ENCODE results near the gene ATAD3B.
"Not testable (repeated sequence)": the region's sequence is repeated elsewhere in the genome, so short reads cannot be mapped to it uniquely, and the experiment has no call there.

Gene ATAD3B

GRCh38 chr1:1425753-1426495, 45.6 kb upstream of the ATAD3B start:
- ChIA-PET CTCF (interaction anchor here (0.6 kb wide), 1 partner anchor 10 kb away, joined by 3 read pairs; no protein-coding TSS in a partner anchor), POLR2A (interaction anchor here (1.3 kb wide), 1 partner anchor 18 kb away, joined by 6 read pairs; the partner anchor contains the start of gene MRPL20)
- TF ChIP-seq ZNF384 (IDR thresholded peaks at IDR 0.05) (no peak), FOXK2 (IDR thresholded peaks at IDR 0.05) (no peak), ARNT (IDR thresholded peaks at IDR 0.05) (no peak), LEF1 (IDR thresholded peaks at IDR 0.05; ENCODE audit: borderline replicate concordance) (no peak), FOXM1 (IDR thresholded peaks at IDR 0.05; ENCODE audit: borderline replicate concordance) (no peak), SUZ12 (IDR thresholded peaks at IDR 0.05) (no peak), FOXA1 (IDR thresholded peaks at IDR 0.05) (no peak), HDGF (IDR thresholded peaks at IDR 0.05; ENCODE audit: borderline replicate concordance) (no peak), SP1 (IDR thresholded peaks at IDR 0.05) (no peak), TARDBP (IDR thresholded peaks at IDR 0.05) (no peak), NFRKB (IDR thresholded peaks at IDR 0.05) (no peak), ELF4 (IDR thresholded peaks at IDR 0.05) (no peak), CTBP1 (IDR thresholded peaks at IDR 0.05; ENCODE audit: borderline replicate concordance) (no peak), BHLHE40 (IDR thresholded peaks at IDR 0.05; ENCODE audit: borderline replicate concordance) (no peak), L3MBTL2 (conservative IDR thresholded peaks at IDR 0.05) (no peak), PKNOX1 (IDR thresholded peaks at IDR 0.05) (no peak)
- no peak for DNase-seq (ENCODE audit: extremely low spot score)

GRCh38 chr1:1426496-1427105, 45.0 kb upstream of the ATAD3B start:
- TF ChIP-seq SP1 (IDR thresholded peaks at IDR 0.05) (no peak), PKNOX1 (IDR thresholded peaks at IDR 0.05) (no peak), ELF4 (IDR thresholded peaks at IDR 0.05) (no peak), FOXK2 (IDR thresholded peaks at IDR 0.05) (no peak), ZNF384 (IDR thresholded peaks at IDR 0.05) (no peak), FOXA1 (IDR thresholded peaks at IDR 0.05) (no peak), FOXM1 (IDR thresholded peaks at IDR 0.05; ENCODE audit: borderline replicate concordance) (no peak), L3MBTL2 (conservative IDR thresholded peaks at IDR 0.05) (no peak), TARDBP (IDR thresholded peaks at IDR 0.05) (no peak), NFRKB (IDR thresholded peaks at IDR 0.05) (no peak), HDGF (IDR thresholded peaks at IDR 0.05; ENCODE audit: borderline replicate concordance) (no peak), LEF1 (IDR thresholded peaks at IDR 0.05; ENCODE audit: borderline replicate concordance) (no peak), CTBP1 (IDR thresholded peaks at IDR 0.05; ENCODE audit: borderline replicate concordance) (no peak), SUZ12 (IDR thresholded peaks at IDR 0.05) (no peak), BHLHE40 (IDR thresholded peaks at IDR 0.05; ENCODE audit: borderline replicate concordance) (no peak), ARNT (IDR thresholded peaks at IDR 0.05) (no peak)
- CTCF ChIA-PET, result no interaction called here
- POLR2A ChIA-PET, result interaction anchor here (1.3 kb wide), 1 partner anchor 19 kb away, joined by 6 read pairs; the partner anchor contains the start of gene MRPL20
- DNase-seq (ENCODE audit: extremely low spot score), result peak; percentile 10

DNA sequence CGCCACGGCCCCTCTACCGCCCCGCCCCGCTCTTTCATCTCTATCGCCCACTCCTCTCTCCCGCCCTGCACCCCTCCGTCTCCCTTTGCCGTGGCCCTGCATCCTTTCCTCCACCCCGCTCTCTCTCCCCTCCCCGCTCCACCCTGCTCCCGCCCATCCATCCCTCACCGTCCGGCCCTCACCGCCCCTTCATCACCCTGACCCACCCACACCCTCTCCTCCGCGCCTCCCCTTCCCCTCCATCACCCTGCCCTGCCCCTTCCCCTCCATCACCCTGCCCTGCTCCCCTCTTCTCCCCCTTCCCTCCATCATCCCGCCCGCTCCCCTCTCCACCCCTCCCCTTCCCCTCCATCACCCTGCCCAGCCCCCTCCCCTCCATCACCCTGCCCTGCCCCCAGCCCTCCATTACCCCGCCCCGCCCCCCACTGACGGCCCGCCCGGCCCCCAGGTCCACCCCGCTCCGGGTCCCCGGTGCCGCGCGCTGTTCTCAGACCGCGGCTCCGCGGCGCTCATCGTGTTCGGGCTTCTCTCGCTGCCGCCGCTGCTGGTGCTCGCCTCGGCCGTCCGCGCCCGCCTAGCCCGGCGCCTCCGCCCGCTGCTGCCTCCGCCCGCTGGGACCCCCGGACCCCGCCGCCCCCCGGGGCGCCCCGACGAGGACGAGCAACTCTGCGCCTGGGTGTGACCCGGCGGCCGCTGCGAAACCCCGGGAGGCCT, 44.3 kb upstream of the ATAD3B start:
- DNase-seq (ENCODE audit: extremely low spot score), result peak; percentile 17
- POLR2A ChIA-PET, result no interaction called here
- TF ChIP-seq SUZ12 (IDR thresholded peaks at IDR 0.05), result no peak
- TF ChIP-seq BHLHE40 (IDR thresholded peaks at IDR 0.05; ENCODE audit: borderline replicate concordance), result no peak
- CTCF ChIA-PET, result no interaction called here

- no peak for DNase-seq (ENCODE audit: extremely low spot score)
- ChIA-PET POLR2A (no interaction called here), CTCF (no interaction called here)
- TF ChIP-seq CTBP1 (IDR thresholded peaks at IDR 0.05; ENCODE audit: borderline replicate concordance) (no peak), BHLHE40 (IDR thresholded peaks at IDR 0.05; ENCODE audit: borderline replicate concordance) (no peak), HDGF (IDR thresholded peaks at IDR 0.05; ENCODE audit: borderline replicate concordance) (no peak), ELF4 (IDR thresholded peaks at IDR 0.05) (no peak), ARNT (IDR thresholded peaks at IDR 0.05) (no peak), L3MBTL2 (conservative IDR thresholded peaks at IDR 0.05) (no peak), SUZ12 (IDR thresholded peaks at IDR 0.05) (no peak), FOXM1 (IDR thresholded peaks at IDR 0.05; ENCODE audit: borderline replicate concordance) (no peak), TARDBP (IDR thresholded peaks at IDR 0.05) (no peak), SP1 (IDR thresholded peaks at IDR 0.05) (no peak), ZNF384 (IDR thresholded peaks at IDR 0.05) (no peak), NFRKB (IDR thresholded peaks at IDR 0.05) (no peak), PKNOX1 (IDR thresholded peaks at IDR 0.05) (no peak), FOXA1 (IDR thresholded peaks at IDR 0.05) (no peak)
Measured at GRCh38 chr1:1427820-1428148, 43.8 kb upstream of the ATAD3B start.

- TF ChIP-seq LEF1 (IDR thresholded peaks at IDR 0.05; ENCODE audit: borderline replicate concordance), result no peak
- TF ChIP-seq ZNF384 (IDR thresholded peaks at IDR 0.05), result no peak
- no peak for TF ChIP-seq L3MBTL2 (conservative IDR thresholded peaks at IDR 0.05)
- TF ChIP-seq FOXK2 (IDR thresholded peaks at IDR 0.05), result no peak
- TF ChIP-seq SUZ12 (IDR thresholded peaks at IDR 0.05), result no peak
- no peak for TF ChIP-seq HDGF (IDR thresholded peaks at IDR 0.05; ENCODE audit: borderline replicate concordance)
- no peak for TF ChIP-seq ARNT (IDR thresholded peaks at IDR 0.05)
- no peak for TF ChIP-seq TARDBP (IDR thresholded peaks at IDR 0.05)
- no peak for TF ChIP-seq FOXM1 (IDR thresholded peaks at IDR 0.05; ENCODE audit: borderline replicate concordance)
- TF ChIP-seq ELF4 (IDR thresholded peaks at IDR 0.05), result no peak
- no peak for TF ChIP-seq BHLHE40 (IDR thresholded peaks at IDR 0.05; ENCODE audit: borderline replicate concordance)
- TF ChIP-seq NFRKB (IDR thresholded peaks at IDR 0.05), result no peak
- no peak for TF ChIP-seq CTBP1 (IDR thresholded peaks at IDR 0.05; ENCODE audit: borderline replicate concordance)
- no peak for TF ChIP-seq PKNOX1 (IDR thresholded peaks at IDR 0.05)
- TF ChIP-seq FOXA1 (IDR thresholded peaks at IDR 0.05), result no peak
- ChIA-PET POLR2A (no interaction called here), CTCF (no interaction called here)
- peak; percentile 5 for DNase-seq (ENCODE audit: extremely low spot score)
Measured at GRCh38 chr1:1428174-1428573, 43.4 kb upstream of the ATAD3B start.

DNA sequence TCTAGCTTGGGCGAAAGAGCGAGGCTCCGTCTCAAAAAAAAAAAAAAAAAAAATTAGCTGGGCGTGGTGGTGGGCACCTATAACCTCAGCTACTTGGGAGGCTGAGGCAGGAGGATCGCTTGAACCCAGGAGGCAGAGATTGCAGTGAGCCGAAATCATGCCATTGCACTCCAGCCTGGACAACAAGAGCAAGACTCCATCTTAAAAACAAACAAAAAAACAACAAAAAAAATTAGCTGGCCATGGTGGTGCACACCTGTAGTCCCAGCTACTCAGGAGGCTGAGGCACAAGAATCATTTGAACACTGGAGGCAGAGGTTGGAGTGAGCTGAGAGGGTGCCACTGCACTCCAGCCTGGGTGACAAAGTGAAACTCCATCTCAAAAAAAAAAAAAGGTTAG, 42.6 kb upstream of the ATAD3B start:
- ChIA-PET POLR2A (interaction anchor here (1.5 kb wide), 1 partner anchor 21 kb away, joined by 7 read pairs; no protein-coding TSS in a partner anchor), CTCF (interaction anchor here (0.6 kb wide), 1 partner anchor 766 kb away, joined by 3 read pairs; the partner anchor contains the start of gene FAAP20)
- DNase-seq (ENCODE audit: extremely low spot score), result not testable (repeated sequence)
